Body of pancreas (tissue), 4 donors: Measurements from ENCODE around the gene GAPT.
"Not testable (repeated sequence)": the region's sequence is repeated elsewhere in the genome, so short reads cannot be mapped to it uniquely, and the experiment has no call there.

Source experiments
- POLR2A ChIP-seq, 3 donors: fragments of 450-650 bp; IDR thresholded peaks; one replicate each; pipeline ENCODE4 v1.6.1; 2016; ENCODE audit warnings: antibody characterized with exemption in 3 of 3, mild to moderate bottlenecking in 2 of 3
- TF ChIP-seq, protein P1 (sequence below), 7 experiments: fragments of 450-650 bp in 4 of 7; fragments of 200-600 bp in 3 of 7; sonication (generic) in 3 of 7; IDR thresholded peaks; one replicate each; pipeline ENCODE4 v1.5.1; 2016 to 2019; ENCODE audit warnings: antibody characterized with exemption in 7 of 7

GRCh38 chr5:58541935-58542334 lies 50.7 kb downstream of the GAPT start:
- TF ChIP-seq, protein P1, sequence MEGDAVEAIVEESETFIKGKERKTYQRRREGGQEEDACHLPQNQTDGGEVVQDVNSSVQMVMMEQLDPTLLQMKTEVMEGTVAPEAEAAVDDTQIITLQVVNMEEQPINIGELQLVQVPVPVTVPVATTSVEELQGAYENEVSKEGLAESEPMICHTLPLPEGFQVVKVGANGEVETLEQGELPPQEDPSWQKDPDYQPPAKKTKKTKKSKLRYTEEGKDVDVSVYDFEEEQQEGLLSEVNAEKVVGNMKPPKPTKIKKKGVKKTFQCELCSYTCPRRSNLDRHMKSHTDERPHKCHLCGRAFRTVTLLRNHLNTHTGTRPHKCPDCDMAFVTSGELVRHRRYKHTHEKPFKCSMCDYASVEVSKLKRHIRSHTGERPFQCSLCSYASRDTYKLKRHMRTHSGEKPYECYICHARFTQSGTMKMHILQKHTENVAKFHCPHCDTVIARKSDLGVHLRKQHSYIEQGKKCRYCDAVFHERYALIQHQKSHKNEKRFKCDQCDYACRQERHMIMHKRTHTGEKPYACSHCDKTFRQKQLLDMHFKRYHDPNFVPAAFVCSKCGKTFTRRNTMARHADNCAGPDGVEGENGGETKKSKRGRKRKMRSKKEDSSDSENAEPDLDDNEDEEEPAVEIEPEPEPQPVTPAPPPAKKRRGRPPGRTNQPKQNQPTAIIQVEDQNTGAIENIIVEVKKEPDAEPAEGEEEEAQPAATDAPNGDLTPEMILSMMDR (IDR thresholded peaks at IDR 0.05) = not testable (repeated sequence)
- not testable (repeated sequence) for TF ChIP-seq POLR2A (IDR thresholded peaks at IDR 0.05)
